HG03558 (cell line): ENCODE results near the gene GAD1.

ENCODE experiments used
- ATAC-seq: cut with Tn5 transposase; IDR thresholded peaks from one replicate; pipeline ENCODE4 v1.9.1; 2021; ENCODE audit warnings: moderate number of reproducible peaks; ENCODE audit not compliant: unreplicated experiment; ENCODE audit errors: extremely low read depth

GAD1 gene

GRCh38 chr2:170887496-170887895 lies 70.8 kb downstream of the GAD1 start:
- ATAC-seq: no peak

DNA sequence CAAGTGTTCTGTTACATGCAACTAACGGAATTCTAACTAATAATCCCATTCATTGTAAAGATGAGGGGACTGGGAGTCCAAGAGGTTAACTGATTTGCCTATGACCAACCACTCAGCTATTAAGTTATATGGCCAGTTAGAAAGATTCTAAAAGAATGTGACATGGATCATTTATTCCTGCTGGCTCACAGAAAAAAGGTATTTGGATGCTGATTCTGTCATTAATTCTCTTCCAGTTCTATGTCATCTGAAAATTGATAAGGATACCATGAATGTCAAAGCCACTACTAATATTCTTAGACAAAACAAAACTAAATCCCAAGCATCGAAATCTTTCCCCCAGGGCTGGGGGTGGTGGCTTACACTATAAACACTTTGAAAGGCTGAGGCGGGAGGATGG lies 71.2 kb downstream of the GAD1 start:
- ATAC-seq: no peak

DNA sequence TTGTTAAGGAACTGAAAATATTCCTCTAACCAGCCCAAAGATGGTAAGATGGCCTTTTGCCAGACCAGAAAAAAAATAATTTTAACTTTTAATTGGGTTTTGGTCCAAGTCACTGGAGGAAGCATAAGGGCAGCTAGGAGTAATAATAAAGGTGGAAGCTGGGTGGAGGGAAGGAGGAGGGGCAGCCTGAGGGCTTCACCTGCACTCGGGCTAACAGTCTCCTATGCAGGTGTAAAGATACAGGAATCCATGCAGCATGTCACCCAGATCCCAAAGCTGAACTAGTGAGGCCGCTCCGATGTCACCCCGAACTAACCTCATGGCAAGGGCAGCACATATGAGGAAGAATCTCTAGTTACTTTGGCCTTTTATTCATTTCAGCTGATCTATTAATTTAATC lies 75.2 kb downstream of the GAD1 start:
- ATAC-seq: no peak

- no peak for ATAC-seq
These were observed 75.8 kb downstream of the GAD1 start for GRCh38 chr2:170892391-170892951.

DNA sequence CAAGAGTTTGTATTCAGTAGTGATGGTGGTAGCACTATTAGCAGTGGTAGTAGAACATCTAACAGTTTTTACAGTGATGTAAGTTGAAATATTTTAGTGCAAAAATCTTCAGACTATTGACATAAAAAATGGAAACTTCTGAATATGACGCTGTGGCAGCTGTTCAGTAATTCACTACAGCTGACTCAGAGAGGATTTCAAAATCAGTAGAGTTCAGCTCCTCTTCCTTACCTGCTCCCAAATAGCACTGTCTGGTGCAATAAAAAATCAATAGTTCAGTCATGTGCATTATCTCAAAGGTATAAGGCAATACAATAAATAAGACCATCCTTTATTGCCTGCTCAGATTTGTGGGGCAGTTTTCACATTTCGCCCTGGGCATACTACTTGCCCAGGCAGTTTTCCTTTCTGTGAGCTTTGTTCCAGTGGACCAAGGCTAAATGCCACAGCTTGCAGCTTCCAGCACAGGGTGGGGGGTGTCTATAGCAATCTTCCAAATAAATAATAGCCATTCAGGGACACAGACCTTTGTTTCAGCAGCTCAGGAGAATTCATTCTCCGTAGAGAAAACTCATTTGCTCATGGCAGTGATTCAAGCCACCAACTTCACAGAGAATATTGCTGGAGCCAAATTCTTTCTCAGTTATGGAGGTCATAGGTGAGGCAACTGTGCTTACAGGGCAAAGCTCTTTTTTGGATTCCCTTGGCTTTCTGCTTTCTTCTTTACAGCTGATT lies 78.5 kb downstream of the GAD1 start:
- ATAC-seq: no peak

GRCh38 chr2:170896622-170897021 lies 79.9 kb downstream of the GAD1 start:
- no peak for ATAC-seq

- ATAC-seq: no peak
These were observed 80.4 kb downstream of the GAD1 start for GRCh38 chr2:170897108-170897507.

DNA sequence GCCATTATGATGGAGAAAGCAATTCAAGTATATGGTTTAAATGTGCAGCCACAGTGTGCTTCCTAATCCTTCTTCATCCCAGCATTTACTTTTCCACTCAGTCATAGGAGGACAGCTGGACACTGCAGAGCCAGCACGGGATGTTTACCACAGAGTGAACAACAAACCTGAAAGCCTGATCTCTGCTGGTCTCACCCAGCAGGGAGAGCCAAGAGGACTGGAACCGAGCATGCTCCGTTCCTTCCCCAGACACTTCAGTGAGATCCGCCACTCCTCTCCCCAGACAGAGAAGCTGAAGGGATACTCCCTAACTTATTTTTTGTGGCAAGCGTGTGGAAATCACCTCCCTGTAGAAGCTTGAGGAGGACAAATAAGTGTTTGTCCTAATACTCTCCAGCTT lies 89.2 kb downstream of the GAD1 start:
- ATAC-seq: no peak
